Loucy (cell line): ENCODE measurements around the gene CRYBB2.

ENCODE experiments used
- EZH2phosphoT487 ChIP-seq: fragments of 200-600 bp; IDR thresholded peaks from 2 replicates; pipeline ENCODE4 v1.6.1; 2018; ENCODE audit warnings: antibody characterized with exemption, mild to moderate bottlenecking, moderate library complexity, borderline replicate concordance
- TF ChIP-seq, protein P1 (sequence below): fragments of 200-600 bp; sonication (generic); conservative IDR thresholded peaks from 2 replicates; pipeline ENCODE4 v1.5.1; 2014; ENCODE audit warnings: mild to moderate bottlenecking, antibody characterized with exemption, low read length

DNA sequence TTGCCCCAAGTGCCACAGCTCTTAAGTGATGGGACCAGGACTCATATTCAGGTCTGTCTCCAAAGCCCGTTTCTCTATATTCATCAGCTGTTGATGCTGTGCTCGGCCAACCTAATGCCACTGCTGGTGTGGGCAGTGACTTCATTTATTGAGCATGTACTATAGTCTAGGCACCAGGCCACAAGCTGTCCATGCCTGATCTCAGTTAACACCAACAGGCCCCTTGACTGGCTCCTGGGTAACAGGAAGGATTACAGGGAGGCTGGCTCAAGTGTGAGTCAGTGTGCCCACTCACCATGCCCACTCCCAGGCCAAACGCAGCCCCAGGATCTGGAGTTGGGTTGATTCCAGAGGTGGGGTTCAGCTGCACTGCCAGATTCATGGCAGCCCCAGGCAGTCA is 8.6 kb upstream of the CRYBB2 start:
- TF ChIP-seq, protein P1, sequence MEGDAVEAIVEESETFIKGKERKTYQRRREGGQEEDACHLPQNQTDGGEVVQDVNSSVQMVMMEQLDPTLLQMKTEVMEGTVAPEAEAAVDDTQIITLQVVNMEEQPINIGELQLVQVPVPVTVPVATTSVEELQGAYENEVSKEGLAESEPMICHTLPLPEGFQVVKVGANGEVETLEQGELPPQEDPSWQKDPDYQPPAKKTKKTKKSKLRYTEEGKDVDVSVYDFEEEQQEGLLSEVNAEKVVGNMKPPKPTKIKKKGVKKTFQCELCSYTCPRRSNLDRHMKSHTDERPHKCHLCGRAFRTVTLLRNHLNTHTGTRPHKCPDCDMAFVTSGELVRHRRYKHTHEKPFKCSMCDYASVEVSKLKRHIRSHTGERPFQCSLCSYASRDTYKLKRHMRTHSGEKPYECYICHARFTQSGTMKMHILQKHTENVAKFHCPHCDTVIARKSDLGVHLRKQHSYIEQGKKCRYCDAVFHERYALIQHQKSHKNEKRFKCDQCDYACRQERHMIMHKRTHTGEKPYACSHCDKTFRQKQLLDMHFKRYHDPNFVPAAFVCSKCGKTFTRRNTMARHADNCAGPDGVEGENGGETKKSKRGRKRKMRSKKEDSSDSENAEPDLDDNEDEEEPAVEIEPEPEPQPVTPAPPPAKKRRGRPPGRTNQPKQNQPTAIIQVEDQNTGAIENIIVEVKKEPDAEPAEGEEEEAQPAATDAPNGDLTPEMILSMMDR = no peak
- TF ChIP-seq EZH2phosphoT487 = no peak
